K562 (cell line): ENCODE results near the gene GYG1. TPM values are rescaled to one million over a fixed set of nuclear protein-coding genes. Genes with fewer than 3 reads are reported as not detected.

Source experiments
- ATAC-seq: fragments of 200-7000 bp; cut with Tn5 transposase; 3 replicates; pipeline ENCODE4 v1.9.1; 2020; ENCODE audit warnings: moderate library complexity
- BruUV-seq: library from RNA; stranded (reverse); fragments of 400-500 nt; replicated peaks from 2 replicates; lab custom pipeline; 2021; lab: Mats Ljungman, UMichigan
- CTCF ChIA-PET: fragments of 300-600 bp; formaldehyde crosslinking; extraction: SDS; loops from one replicate; lab custom pipeline; 2021; ENCODE audit warnings: low intra/inter-chr PET ratio; lab: Yijun Ruan, JAX
- POLR2A ChIA-PET: fragments of 300-600, 350-650 bp; sonication (Branson Sonifier 250); formaldehyde crosslinking; extraction: SDS; loops from one replicate; lab custom pipeline; 2021; ENCODE audit warnings: antibody characterized with exemption, inconsistent platforms; lab: Yijun Ruan, JAX
- DNase-seq, 4 experiments: peaks; one replicate each; pipeline versions ENCODE4 v3.0.0 to v3.0.0-alpha.2; 2011 to 2018; ENCODE audit warnings: low spot score in 3 of 4, mixed read lengths in 3 of 4; ENCODE audit errors: extremely low read depth in 1 of 4
- FAIRE-seq: peaks from 2 replicates; lab custom pipeline; 2011; peaks lifted over from hg19 to GRCh38; lab: Jason Lieb, UNC
- H2AFZ ChIP-seq: 2 replicates; pipeline ENCODE4 v1.6.0; 2011; ENCODE audit warnings: low read depth, low read length, control low read depth, inconsistent platforms
- H3K27ac ChIP-seq: fragments of 200-600 bp; 3 replicates; pipeline ENCODE4 v1.8.0; 2011; ENCODE audit warnings: low read depth, mild to moderate bottlenecking, control low read depth, inconsistent platforms, low read length, moderate library complexity, mixed read lengths; ENCODE audit errors: extremely low read depth
- H3K27me3 ChIP-seq, 2 experiments: fragments of 300-600 bp in 1 of 2; 2 replicates in 1 of 2; 3 replicates in 1 of 2; pipeline versions ENCODE4 v1.6.0 to v1.8.0; 2011; ENCODE audit warnings: inconsistent platforms in 2 of 2, low read length in 2 of 2, mild to moderate bottlenecking in 1 of 2, mixed read lengths in 1 of 2, moderate library complexity in 1 of 2; ENCODE audit not compliant: control insufficient read depth in 2 of 2, insufficient read depth in 2 of 2
- H3K36me3 ChIP-seq: fragments of 300-600 bp; 3 replicates; pipeline ENCODE4 v1.8.0; 2011; ENCODE audit warnings: mild to moderate bottlenecking, low read length, inconsistent platforms; ENCODE audit not compliant: control insufficient read depth, insufficient read depth
- H3K4me1 ChIP-seq, 2 experiments: fragments of 200-600 bp in 1 of 2; replicated peaks in 1 of 2; 2 replicates in 1 of 2; 3 replicates in 1 of 2; pipeline versions ENCODE4 v1.5.1 to v1.8.0; 2011; ENCODE audit warnings: inconsistent platforms in 2 of 2, low read length in 2 of 2, mild to moderate bottlenecking in 1 of 2, mixed read lengths in 1 of 2, moderate library complexity in 1 of 2; ENCODE audit not compliant: control insufficient read depth in 2 of 2, insufficient read depth in 2 of 2
- H3K4me2 ChIP-seq: 2 replicates; pipeline ENCODE4 v1.6.1; 2011; ENCODE audit warnings: low read length, control low read depth, inconsistent platforms, mixed read lengths; ENCODE audit not compliant: insufficient read depth
- H3K4me3 ChIP-seq: fragments of 200-600 bp; sonication (generic), shearing (Covaris generic); 2 replicates; pipeline ENCODE4 v1.5.1; 2016; ENCODE audit warnings: control low read depth, inconsistent platforms
- H3K79me2 ChIP-seq: fragments of 200-600 bp; 3 replicates; pipeline ENCODE4 v1.8.0; 2011; ENCODE audit warnings: low read length, inconsistent platforms; ENCODE audit not compliant: control insufficient read depth, insufficient read depth
- H3K9ac ChIP-seq, 2 experiments: 2 replicates each; pipeline versions ENCODE4 v1.6.0 to v1.6.1; 2011; ENCODE audit warnings: low read depth in 2 of 2, low read length in 2 of 2, control low read depth in 1 of 2, inconsistent platforms in 1 of 2, mild to moderate bottlenecking in 1 of 2, mixed read lengths in 1 of 2; ENCODE audit not compliant: insufficient read depth in 1 of 2
- H3K9me1 ChIP-seq: one replicate; pipeline ENCODE4 v1.6.0; 2011; ENCODE audit warnings: inconsistent platforms, mild to moderate bottlenecking, low read length, moderate library complexity; ENCODE audit not compliant: control insufficient read depth, insufficient read depth
- H3K9me3 ChIP-seq: replicated peaks from 2 replicates; pipeline ENCODE4 v1.5.1; 2011; ENCODE audit warnings: low read depth, low read length, inconsistent platforms; ENCODE audit not compliant: control insufficient read depth, insufficient read depth
- H4K20me1 ChIP-seq: replicated peaks from 2 replicates; pipeline ENCODE4 v1.6.1; 2011; ENCODE audit warnings: low read length, inconsistent platforms, mixed read lengths; ENCODE audit not compliant: control insufficient read depth, insufficient read depth
- WHSC1 ChIP-seq: IDR thresholded peaks from one replicate; pipeline ENCODE4 v1.6.1; 2012; ENCODE audit warnings: low read length, control low read depth, inconsistent platforms
- ZNF212 ChIP-seq: fragments of 450-650 bp; formaldehyde crosslinking; IDR thresholded peaks from 2 replicates; pipeline ENCODE4 v1.4.0; 2020; ENCODE audit warnings: mild to moderate bottlenecking
- ZNF764 ChIP-seq: fragments of 250-450 bp; sonication (Bioruptor Pico); IDR thresholded peaks from 2 replicates; pipeline ENCODE4 v1.4.0; 2020; ENCODE audit warnings: low read depth, mild to moderate bottlenecking, moderate library complexity
- WGBS: fragments of 100-300 bp; shearing (Covaris generic); methylation state at CpG from one replicate; pipeline ENCODE4 v1.1.6; 2016; ENCODE audit warnings: low coverage, mixed read lengths; ENCODE audit not compliant: insufficient coverage; ENCODE audit errors: missing lambda C conversion rate; 5-methylcytosine and 5-hydroxymethylcytosine counted together
- in situ Hi-C: fragments of 300-500 bp; cut with MboI; formaldehyde crosslinking; loops from 4 replicates; pipeline ENCODE4 v1.15.0; 2018; ENCODE audit warnings: inconsistent platforms, mixed read lengths
- intact Hi-C: fragments of 100-400 bp; cut with micrococcal nuclease; formaldehyde crosslinking; loops from 2 replicates; pipeline ENCODE4 v1.14.2; 2022
- polyA plus RNA-seq, 8 experiments: library from polyadenylated mRNA; depleted of rRNA in 4 of 8; stranded (reverse) in 5 of 8; unstranded in 3 of 8; fragments of >200 nt; fragmentation: Nextera tagmentation in 2 of 8; fragmentation: Illumina TruSeq in 1 of 8; extraction: Ambion mirVana in 2 of 8; extraction: Trizol in 1 of 8; gene quantifications; 2 replicates each; pipeline versions ENCODE4 v1.2.1 to v1.2.3, GENCODE V29; 2011 to 2014; ENCODE audit warnings: inconsistent platforms in 1 of 8, missing spikeins in 1 of 8
- total RNA-seq, 7 experiments: library from RNA; depleted of rRNA in 6 of 7; stranded (reverse); fragments of >200 nt in 6 of 7; fragmentation: Illumina TruSeq in 2 of 7; extraction: Trizol in 2 of 7; gene quantifications; 2 replicates each; pipeline versions ENCODE4 v1.2.1 to v1.2.3, GENCODE V29; 2011 to 2021; ENCODE audit warnings: low replicate concordance in 1 of 7
- TF ChIP-seq, protein P1 (sequence below), 3 experiments: IDR thresholded peaks in 2 of 3; conservative IDR thresholded peaks in 1 of 3; 2 replicates each; pipeline ENCODE4 v1.5.1; 2011 to 2012; ENCODE audit warnings: low read length in 3 of 3, mild to moderate bottlenecking in 3 of 3, control low read depth in 2 of 3, improper control_type of control experiment in 1 of 3, inconsistent platforms in 1 of 3, low read depth in 1 of 3, mixed read lengths in 1 of 3, moderate library complexity in 1 of 3; ENCODE audit not compliant: insufficient read depth in 2 of 3

The GYG1 gene
- total and polyA plus RNA-seq, 9 of the 15 experiments (the other 6 are each of a cell fraction or from before 2014, with no cell fraction given) = 14.6 to 38.4 (median 24.6) TPM

DNA sequence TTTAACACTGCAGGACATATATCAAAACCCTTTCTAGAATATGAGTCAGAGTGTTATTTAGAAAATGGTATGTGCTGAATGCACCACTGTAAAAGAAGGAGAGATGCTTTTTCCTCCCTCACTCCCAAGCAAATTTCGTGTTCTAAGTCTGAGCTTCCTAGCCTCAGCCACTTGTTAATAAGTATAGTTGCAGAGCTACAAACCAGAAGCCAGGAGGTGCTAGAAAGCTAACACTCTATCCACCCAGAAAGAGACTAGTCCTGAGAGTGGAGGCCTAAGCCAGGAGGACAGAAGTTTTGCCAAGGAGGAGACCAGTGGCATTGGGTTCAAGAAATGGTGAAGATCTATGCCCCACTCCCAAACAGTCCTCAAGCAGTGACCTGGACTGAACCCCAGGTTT is 40.5 kb upstream of the GYG1 start:
- 0% methylated on average over 1 of the region's 1 CpG for WGBS
- in situ Hi-C loops (loop anchor here (25.0 kb wide), 1 partner anchor 536 kb away; no protein-coding TSS in a partner anchor), intact Hi-C loops (no loop called here)
- Histone ChIP-seq H2AFZ (no peak overlapping the region), H3K4me1 (peaks cover 0 to 4% of the 10 kb centered on the region in 2 experiments; a peak in 2 of 5 replicates), H3K9ac (no peak overlapping the region), H3K27ac (no peak overlapping the region), H3K4me3 (no peak overlapping the region), H3K27me3 (peaks cover under 1 to 5% of the 10 kb centered on the region in 2 experiments; a peak in 3 of 5 replicates), H4K20me1 (no peaks in the 10 kb centered on the region), H3K79me2 (no peaks in the 10 kb centered on the region), H3K9me3 (no peaks in the 10 kb centered on the region), H3K36me3 (no peaks in the 10 kb centered on the region), H3K9me1 (no peaks in the 10 kb centered on the region), H3K4me2 (no peak overlapping the region)
- DNase-seq = peak in 1 of 4 experiments; percentile 9
- TF ChIP-seq ZNF764 (CRISPR knock-in tag) (peak; percentile 90), WHSC1 (no peak), ZNF212 (CRISPR knock-in tag) (no peak)
- TF ChIP-seq, protein P1, sequence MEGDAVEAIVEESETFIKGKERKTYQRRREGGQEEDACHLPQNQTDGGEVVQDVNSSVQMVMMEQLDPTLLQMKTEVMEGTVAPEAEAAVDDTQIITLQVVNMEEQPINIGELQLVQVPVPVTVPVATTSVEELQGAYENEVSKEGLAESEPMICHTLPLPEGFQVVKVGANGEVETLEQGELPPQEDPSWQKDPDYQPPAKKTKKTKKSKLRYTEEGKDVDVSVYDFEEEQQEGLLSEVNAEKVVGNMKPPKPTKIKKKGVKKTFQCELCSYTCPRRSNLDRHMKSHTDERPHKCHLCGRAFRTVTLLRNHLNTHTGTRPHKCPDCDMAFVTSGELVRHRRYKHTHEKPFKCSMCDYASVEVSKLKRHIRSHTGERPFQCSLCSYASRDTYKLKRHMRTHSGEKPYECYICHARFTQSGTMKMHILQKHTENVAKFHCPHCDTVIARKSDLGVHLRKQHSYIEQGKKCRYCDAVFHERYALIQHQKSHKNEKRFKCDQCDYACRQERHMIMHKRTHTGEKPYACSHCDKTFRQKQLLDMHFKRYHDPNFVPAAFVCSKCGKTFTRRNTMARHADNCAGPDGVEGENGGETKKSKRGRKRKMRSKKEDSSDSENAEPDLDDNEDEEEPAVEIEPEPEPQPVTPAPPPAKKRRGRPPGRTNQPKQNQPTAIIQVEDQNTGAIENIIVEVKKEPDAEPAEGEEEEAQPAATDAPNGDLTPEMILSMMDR (IDR thresholded peaks at IDR 0.05 in 2 of 3, conservative IDR thresholded peaks at IDR 0.05 in 1 of 3; ENCODE audit: insufficient read depth in 2 of 3, low read depth in 1 of 3, low read length in 3 of 3) = peak in 2 of 3 experiments; percentile 20 to 34; a peak in 3 of 6 replicates
- no TSS peak for BruUV-seq
- ATAC-seq = peak; percentile 67
- ChIA-PET POLR2A (interaction anchor here (0.6 kb wide), 2 partner anchors 192 to 349 kb away, joined by 3 to 4 read pairs; no protein-coding TSS in a partner anchor), CTCF (no interaction called here)
- FAIRE-seq = no peak
